Activated T-cell treated with anti-CD3 and anti-CD28 coated beads, Interleukin-2, amount 50 U/mL, for 72 hours (primary cell): Measurements from ENCODE around the gene HSD11B1. TPM values are rescaled to one million over a fixed set of nuclear protein-coding genes. Genes with fewer than 3 reads are reported as not detected.
A peak's percentile ranks its signal among the peaks of the same experiment; 100 is the strongest.

Experiments
- ATAC-seq, 2 donors: fragments of 150-1000 bp; cut with Tn5 transposase; replicated peaks in 1 of 2; 2 replicates each; pipeline ENCODE4 v1.10.0; 2021; ENCODE audit warnings: moderate library complexity in 2 of 2, mild to moderate bottlenecking in 1 of 2
- DNase-seq, 2 donors: peaks; one replicate each; pipeline ENCODE4 v3.0.0; 2021 to 2022; ENCODE audit warnings: mixed read lengths in 1 of 2
- H3K27ac Mint-ChIP-seq: one replicate; pipeline ENCODE4 v1.8.0; 2022; ENCODE audit warnings: mild to moderate bottlenecking, moderate library complexity, mixed read lengths
- H3K27me3 Mint-ChIP-seq: one replicate; pipeline ENCODE4 v1.8.0; 2022; ENCODE audit warnings: low read depth, mixed read lengths
- H3K36me3 Mint-ChIP-seq, 2 donors: one replicate each; pipeline ENCODE4 v1.8.0; 2022; ENCODE audit warnings: mixed read lengths in 2 of 2, mild to moderate bottlenecking in 1 of 2; ENCODE audit not compliant: insufficient read depth in 2 of 2
- H3K4me1 Mint-ChIP-seq: one replicate; pipeline ENCODE4 v1.8.0; 2022; ENCODE audit warnings: low read depth, mixed read lengths
- H3K4me3 Mint-ChIP-seq, 2 donors: one replicate each; pipeline ENCODE4 v1.8.0; 2022; ENCODE audit warnings: mild to moderate bottlenecking in 2 of 2, mixed read lengths in 2 of 2, moderate library complexity in 2 of 2
- H3K9me3 Mint-ChIP-seq, 2 donors: one replicate each; pipeline ENCODE4 v1.8.0; 2022; ENCODE audit warnings: mixed read lengths in 2 of 2
- total RNA-seq, 2 donors: library from RNA; stranded (reverse); gene quantifications; one replicate each; pipeline ENCODE4 v1.2.3, GENCODE V29; 2022

Gene HSD11B1
- total RNA-seq, 2 donors from 2014 or later, result 2.1 to 3.1 TPM

DNA sequence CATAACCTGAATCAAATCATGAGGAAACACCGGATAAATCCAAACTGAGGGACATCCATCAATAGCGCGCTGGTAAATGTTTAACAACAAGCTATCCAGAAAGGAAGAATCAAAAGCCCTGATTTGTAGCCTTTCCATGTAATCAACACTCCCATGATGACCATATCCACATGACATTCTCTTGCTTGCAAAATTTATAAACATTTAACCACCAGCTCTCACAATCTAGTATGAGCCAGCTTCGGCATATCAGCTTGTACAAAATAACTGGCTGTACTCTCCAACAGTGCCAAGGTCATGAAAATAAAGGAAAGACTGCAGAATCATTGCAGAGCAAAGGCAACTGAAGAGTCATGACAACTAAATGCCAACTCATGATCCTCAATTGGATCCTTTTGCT lies 15.7 kb downstream of the HSD11B1 start:
- ATAC-seq, result no peak
- Mint-ChIP-seq H3K27ac (peak overlapping the region; percentile 9), H3K9me3 (peaks cover 3 to 5% of the 10 kb centered on the region in 2 donors), H3K27me3 (no peaks in the 10 kb centered on the region), H3K36me3 (peaks cover 0 to 4% of the 10 kb centered on the region in 2 donors), H3K4me3 (no peak overlapping the region), H3K4me1 (peaks cover 69% of the 10 kb centered on the region)
- DNase-seq, result no peak

GRCh38 chr1:209720826-209721225 lies 16.2 kb downstream of the HSD11B1 start:
- peaks cover 0 to 4% of the 10 kb centered on the region in 2 donors for H3K36me3 Mint-ChIP-seq
- H3K4me1 Mint-ChIP-seq, result peaks cover 69% of the 10 kb centered on the region
- peaks cover 3 to 5% of the 10 kb centered on the region in 2 donors for H3K9me3 Mint-ChIP-seq
- DNase-seq (no peak), ATAC-seq (no peak)
- H3K27ac Mint-ChIP-seq, result no peak overlapping the region
- H3K4me3 Mint-ChIP-seq, result no peak overlapping the region
- no peaks in the 10 kb centered on the region for H3K27me3 Mint-ChIP-seq

GRCh38 chr1:209721323-209721722 lies 16.7 kb downstream of the HSD11B1 start:
- DNase-seq, result no peak
- peaks cover 64% of the 10 kb centered on the region for H3K4me1 Mint-ChIP-seq
- peaks cover 0 to 4% of the 10 kb centered on the region in 2 donors for H3K36me3 Mint-ChIP-seq
- peak overlapping the region; percentile 54 for H3K27ac Mint-ChIP-seq
- H3K27me3 Mint-ChIP-seq, result no peaks in the 10 kb centered on the region
- peaks cover 3 to 5% of the 10 kb centered on the region in 2 donors for H3K9me3 Mint-ChIP-seq
- no peak for ATAC-seq
- no peak overlapping the region for H3K4me3 Mint-ChIP-seq

- peaks cover 62% of the 10 kb centered on the region for H3K4me1 Mint-ChIP-seq
- ATAC-seq (no peak), DNase-seq (no peak)
- H3K9me3 Mint-ChIP-seq, result peaks cover 3 to 8% of the 10 kb centered on the region in 2 donors
- H3K4me3 Mint-ChIP-seq, result no peak overlapping the region
- H3K36me3 Mint-ChIP-seq, result peaks cover 2 to 4% of the 10 kb centered on the region in 2 donors
- no peak overlapping the region for H3K27ac Mint-ChIP-seq
- no peaks in the 10 kb centered on the region for H3K27me3 Mint-ChIP-seq
Observed at GRCh38 chr1:209723265-209723664, 18.6 kb downstream of the HSD11B1 start.

DNA sequence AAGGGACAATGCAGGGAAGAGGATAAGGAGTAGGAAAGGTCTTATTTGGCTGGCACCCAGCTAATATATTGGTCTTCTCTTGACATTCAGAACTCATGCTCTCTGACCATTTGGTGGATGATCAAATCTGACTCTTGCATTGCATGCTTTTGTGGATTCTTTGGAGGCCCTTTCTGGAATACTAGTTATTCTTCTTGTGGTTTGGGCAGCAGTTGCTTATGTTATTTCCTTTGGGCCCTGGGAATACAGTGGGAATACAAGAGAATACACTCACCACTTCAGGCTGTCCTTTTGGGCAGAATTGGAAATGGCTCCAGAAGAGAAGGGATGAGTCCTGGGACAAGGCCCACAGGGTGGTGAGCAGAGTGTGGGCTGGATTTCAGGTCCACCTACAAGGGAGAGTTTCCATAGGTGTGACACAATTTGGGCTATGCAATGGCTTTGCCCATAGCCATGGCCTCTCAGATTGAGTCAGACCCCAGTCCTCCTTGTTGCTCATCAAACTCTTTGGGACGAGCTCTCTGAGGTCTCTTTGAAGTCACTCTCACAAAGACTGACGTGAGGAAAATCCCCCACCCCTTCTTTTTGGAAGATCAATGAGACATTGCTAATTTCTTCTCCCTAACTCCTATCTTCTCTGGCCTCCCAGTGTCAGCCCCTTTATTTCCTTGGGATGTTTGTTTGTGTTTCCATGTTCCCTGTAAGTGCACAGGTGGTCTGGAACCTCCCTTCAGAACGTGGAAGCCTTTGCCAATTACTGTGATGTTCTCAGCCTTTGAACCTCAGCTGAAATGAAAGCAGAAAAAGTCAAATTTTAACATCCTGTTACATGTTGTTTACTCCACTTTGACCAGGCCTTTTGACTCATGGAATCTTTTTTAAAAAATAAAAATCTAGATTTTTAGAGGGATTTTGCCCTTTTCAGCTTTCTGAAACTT lies 19.4 kb downstream of the HSD11B1 start:
- peak overlapping the region; percentile 99 for H3K27ac Mint-ChIP-seq
- ATAC-seq, result peak; percentile 92 to 93
- H3K27me3 Mint-ChIP-seq, result no peaks in the 10 kb centered on the region
- H3K4me3 Mint-ChIP-seq, result peak overlapping the region; percentile 76 to 79
- H3K4me1 Mint-ChIP-seq, result peaks cover 62% of the 10 kb centered on the region
- peak; percentile 63 to 75 for DNase-seq
- peaks cover 2 to 4% of the 10 kb centered on the region in 2 donors for H3K36me3 Mint-ChIP-seq
- H3K9me3 Mint-ChIP-seq, result peaks cover 3 to 8% of the 10 kb centered on the region in 2 donors

GRCh38 chr1:209727286-209727685 lies 22.6 kb downstream of the HSD11B1 start:
- DNase-seq (no peak), ATAC-seq (peak in 1 of 2 donors; percentile 16)
- peaks cover 6 to 8% of the 10 kb centered on the region in 2 donors for H3K36me3 Mint-ChIP-seq
- peak overlapping the region; percentile 21 for H3K27ac Mint-ChIP-seq
- H3K4me1 Mint-ChIP-seq, result peaks cover 49% of the 10 kb centered on the region
- H3K27me3 Mint-ChIP-seq, result no peaks in the 10 kb centered on the region
- H3K4me3 Mint-ChIP-seq, result peak overlapping the region in 1 of 2 donors; percentile 3
- peaks cover 4 to 5% of the 10 kb centered on the region in 2 donors for H3K9me3 Mint-ChIP-seq

DNA sequence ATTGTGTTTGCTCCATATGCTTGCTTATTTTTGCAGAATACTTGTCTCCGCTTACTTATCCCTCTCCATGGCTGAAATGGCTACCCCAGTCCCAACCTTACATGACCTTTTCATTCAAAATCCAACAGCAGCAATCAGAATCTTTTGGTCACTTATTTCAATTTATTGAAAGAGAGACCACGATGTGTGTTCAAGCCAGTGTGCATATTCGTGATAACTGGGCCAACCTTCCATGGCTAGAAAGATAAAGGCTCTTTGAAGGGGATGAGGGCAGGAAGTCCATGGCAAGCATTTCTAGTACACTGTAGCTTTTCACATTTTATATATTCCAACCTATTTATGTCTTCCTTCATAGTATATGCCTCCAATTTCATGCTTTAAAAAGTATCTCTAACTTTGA lies 23.1 kb downstream of the HSD11B1 start:
- ATAC-seq (no peak), DNase-seq (no peak)
- Mint-ChIP-seq H3K9me3 (peaks cover 2 to 5% of the 10 kb centered on the region in 2 donors), H3K4me1 (peaks cover 49% of the 10 kb centered on the region), H3K36me3 (peaks cover 6 to 7% of the 10 kb centered on the region in 2 donors), H3K27ac (peak overlapping the region; percentile 9), H3K4me3 (peak overlapping the region in 1 of 2 donors; percentile 3), H3K27me3 (no peaks in the 10 kb centered on the region)

DNA sequence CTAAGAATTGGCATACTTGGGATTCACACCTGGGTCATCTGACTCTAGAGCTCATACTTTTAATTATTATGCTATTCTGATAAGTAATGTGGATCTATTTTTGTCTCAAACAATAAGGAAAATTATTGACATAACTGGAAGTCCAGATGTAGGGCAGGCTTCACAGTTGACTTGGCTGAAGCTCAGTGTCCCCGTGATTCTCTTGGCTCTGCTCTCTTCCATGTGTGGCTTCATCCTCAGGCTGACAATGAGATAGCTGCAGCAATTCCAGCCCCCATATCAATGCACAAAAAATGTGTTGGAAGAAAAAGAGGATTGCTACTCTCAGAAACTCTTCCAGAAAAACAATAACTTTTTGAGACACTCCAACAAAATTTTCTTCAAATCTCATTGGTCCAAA lies 23.8 kb downstream of the HSD11B1 start:
- Mint-ChIP-seq H3K27ac (no peak overlapping the region), H3K4me3 (no peak overlapping the region)

DNA sequence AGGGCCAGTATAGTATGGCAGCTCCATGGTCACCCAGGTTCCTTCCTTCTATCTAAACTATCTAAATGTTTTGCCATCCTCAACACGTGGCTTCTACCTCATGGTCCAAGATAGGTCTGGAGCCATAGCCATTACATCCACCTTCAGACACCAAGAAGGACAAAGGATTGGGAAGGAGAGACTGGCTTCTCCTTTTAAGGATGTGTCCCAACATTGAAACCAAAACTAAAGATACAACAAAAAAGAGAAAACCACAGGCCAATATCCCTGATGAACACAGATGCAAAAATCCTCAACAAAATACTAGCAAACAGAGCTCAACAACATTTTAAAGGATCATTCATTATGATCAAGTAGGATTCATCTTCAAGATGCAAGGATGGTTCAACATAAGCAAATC lies 24.8 kb downstream of the HSD11B1 start:
- DNase-seq (no peak), ATAC-seq (no peak)
- H3K4me3 Mint-ChIP-seq, result no peak overlapping the region
- peaks cover 5 to 6% of the 10 kb centered on the region in 2 donors for H3K36me3 Mint-ChIP-seq
- H3K4me1 Mint-ChIP-seq, result peaks cover 49% of the 10 kb centered on the region
- peaks cover 2 to 5% of the 10 kb centered on the region in 2 donors for H3K9me3 Mint-ChIP-seq
- H3K27me3 Mint-ChIP-seq, result no peaks in the 10 kb centered on the region
- no peak overlapping the region for H3K27ac Mint-ChIP-seq

More for the DNA sequence above, 23.8 kb downstream of the HSD11B1 start:
- peaks cover 49% of the 10 kb centered on the region for H3K4me1 Mint-ChIP-seq
- H3K9me3 Mint-ChIP-seq, result peaks cover 2 to 5% of the 10 kb centered on the region in 2 donors
- no peaks in the 10 kb centered on the region for H3K27me3 Mint-ChIP-seq
- DNase-seq (no peak), ATAC-seq (no peak)
- peaks cover 6 to 7% of the 10 kb centered on the region in 2 donors for H3K36me3 Mint-ChIP-seq

DNA sequence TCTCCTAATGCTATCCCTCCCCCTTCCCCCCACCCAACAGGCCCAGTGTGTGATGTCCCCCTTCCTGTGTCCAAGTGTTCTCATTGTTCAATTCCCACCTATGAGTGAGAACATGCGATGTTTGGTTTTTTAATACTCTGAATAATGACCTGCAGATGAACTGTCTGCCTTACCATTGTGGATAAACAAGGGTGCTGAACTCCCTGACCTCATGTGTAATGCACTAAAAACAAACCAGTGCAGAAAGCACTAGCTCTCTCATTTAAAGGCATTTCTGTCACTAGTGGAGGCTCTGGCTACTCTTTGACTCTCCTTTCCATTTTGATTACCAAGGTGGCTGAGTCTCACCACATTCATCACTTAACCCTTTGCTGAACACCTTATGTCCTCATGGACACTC lies 28.1 kb downstream of the HSD11B1 start:
- H3K9me3 Mint-ChIP-seq, result peaks cover 0 to 5% of the 10 kb centered on the region in 2 donors
- H3K4me1 Mint-ChIP-seq, result peaks cover 48% of the 10 kb centered on the region
- H3K27me3 Mint-ChIP-seq, result no peaks in the 10 kb centered on the region
- peaks cover 5% of the 10 kb centered on the region in 2 donors for H3K36me3 Mint-ChIP-seq
- no peak overlapping the region for H3K4me3 Mint-ChIP-seq
- ATAC-seq (no peak), DNase-seq (no peak)
- H3K27ac Mint-ChIP-seq, result no peak overlapping the region

DNA sequence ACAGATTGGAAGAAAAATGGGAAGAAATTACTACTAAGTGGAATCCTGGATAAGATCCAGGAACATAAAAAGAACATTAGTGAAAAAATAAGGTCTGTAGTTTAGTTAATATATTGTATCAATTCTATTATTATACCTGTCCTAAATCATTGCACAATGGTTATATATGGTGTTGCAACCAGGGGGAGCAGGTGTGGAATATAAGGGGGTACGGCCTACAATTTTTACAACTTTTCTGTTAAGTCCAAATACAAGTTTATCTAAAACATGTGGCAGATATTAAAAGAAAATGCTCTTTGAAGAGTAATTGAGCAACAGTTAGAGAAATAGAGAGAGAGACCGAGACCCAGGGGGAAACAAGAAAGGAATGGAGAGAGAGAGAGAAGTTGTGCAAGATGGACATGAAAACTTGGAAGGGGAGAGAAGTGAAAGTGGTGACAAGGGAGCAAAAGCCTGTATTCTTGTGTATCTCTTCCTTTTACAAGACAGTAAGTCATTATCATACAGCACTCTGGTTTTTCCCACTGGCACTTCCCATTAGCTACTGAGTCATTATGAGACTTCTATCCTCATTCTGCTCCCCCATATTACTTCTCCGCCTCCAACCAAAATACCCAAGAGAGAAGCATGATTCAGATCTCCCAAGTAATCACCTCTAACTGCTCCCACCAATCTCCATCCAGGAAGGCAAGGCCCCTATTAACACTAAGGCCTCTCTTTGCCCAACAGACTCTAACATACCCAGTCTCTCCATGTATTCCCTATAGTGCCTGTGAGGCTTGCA lies 29.0 kb downstream of the HSD11B1 start:
- no peaks in the 10 kb centered on the region for H3K27me3 Mint-ChIP-seq
- peak in 1 of 2 donors; percentile 14 for ATAC-seq
- H3K36me3 Mint-ChIP-seq, result peaks cover 5% of the 10 kb centered on the region in 2 donors
- peak overlapping the region; percentile 8 for H3K27ac Mint-ChIP-seq
- DNase-seq, result no peak
- peaks cover 45% of the 10 kb centered on the region for H3K4me1 Mint-ChIP-seq
- H3K4me3 Mint-ChIP-seq, result peak overlapping the region; percentile 6 to 10
- peaks cover 0 to 5% of the 10 kb centered on the region in 2 donors for H3K9me3 Mint-ChIP-seq

- peak; percentile 64 to 77 for ATAC-seq
- Mint-ChIP-seq H3K27me3 (no peaks in the 10 kb centered on the region), H3K36me3 (no peaks in the 10 kb centered on the region), H3K9me3 (no peaks in the 10 kb centered on the region), H3K27ac (peak overlapping the region; percentile 74), H3K4me3 (peak overlapping the region in 1 of 2 donors; percentile 49), H3K4me1 (peaks cover 53% of the 10 kb centered on the region)
- no peak for DNase-seq
Observed at GRCh38 chr1:209736490-209737117, 32.0 kb downstream of the HSD11B1 start.
